ENCODE results near the gene EDAR.

The EDAR gene

DNA sequence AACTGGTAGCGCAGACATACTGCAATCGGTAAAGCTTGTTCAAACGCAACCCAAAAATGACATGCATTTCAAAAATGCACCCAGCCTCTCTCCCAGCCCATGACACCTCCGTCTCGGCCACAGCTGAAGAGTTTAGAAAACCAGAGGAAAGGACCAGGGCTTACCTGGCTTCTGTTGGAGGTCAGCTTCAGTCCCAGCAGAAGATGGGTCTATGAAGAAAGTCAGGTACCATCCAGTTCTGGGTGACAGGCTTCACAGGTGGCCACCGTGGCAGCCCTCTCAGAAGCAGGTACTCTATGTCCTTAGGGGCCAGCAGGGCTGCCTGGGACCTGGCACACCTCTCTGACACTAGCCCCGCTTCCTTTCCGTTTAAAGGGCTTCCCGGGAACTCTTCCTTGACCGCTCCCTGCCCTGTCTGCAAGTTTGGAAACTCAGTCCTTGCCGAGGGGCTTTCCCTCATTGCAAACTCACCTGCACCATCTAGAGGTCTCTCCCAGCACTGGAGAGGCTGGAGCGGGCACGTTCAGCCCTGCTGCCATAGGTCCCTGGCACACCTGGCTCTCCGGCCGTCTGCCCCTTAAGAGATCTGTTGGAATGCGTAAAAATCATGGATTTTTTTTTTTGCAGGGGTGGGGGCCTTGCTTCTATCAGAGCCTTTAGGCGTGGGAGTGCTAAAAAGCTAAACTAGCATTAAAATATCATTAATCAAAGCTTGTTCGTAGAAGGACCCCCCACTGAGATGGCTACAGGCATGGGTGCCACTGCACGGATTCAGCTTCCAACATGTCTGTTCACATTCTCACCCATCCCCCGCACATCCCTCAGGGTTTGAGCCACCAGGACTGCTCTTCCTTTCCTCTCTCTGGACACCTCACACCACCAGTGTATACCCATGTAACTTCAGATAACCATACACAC is at the start of gene EDAR:
EDAR (minus strand) TSS at position 425 of the 918 bp plus-strand sequence. CDS start 58,206 bp downstream, outside the sequence.
- peak; percentile 43 for DNase-seq

DNA sequence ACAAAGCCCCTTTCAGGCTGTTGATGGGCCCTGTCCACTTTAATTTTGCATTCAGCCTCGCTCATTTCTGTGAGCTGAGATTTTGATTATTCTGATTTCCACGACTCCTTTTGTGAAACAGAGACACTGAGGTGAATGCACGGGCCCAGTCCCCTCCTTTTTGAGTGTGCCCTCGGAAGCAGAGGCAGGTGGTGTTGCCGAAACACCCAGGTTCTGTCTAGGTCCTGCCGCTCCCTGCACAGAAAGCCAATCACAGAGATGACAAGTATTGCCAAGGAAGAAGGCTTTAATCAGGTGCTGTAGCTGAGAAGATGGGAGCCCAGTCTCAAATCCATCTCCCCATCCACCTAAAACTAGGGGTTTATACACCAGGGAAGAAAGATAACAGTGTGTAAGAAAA is 44.2 kb upstream of the EDAR start:
- no peak for DNase-seq

DNA sequence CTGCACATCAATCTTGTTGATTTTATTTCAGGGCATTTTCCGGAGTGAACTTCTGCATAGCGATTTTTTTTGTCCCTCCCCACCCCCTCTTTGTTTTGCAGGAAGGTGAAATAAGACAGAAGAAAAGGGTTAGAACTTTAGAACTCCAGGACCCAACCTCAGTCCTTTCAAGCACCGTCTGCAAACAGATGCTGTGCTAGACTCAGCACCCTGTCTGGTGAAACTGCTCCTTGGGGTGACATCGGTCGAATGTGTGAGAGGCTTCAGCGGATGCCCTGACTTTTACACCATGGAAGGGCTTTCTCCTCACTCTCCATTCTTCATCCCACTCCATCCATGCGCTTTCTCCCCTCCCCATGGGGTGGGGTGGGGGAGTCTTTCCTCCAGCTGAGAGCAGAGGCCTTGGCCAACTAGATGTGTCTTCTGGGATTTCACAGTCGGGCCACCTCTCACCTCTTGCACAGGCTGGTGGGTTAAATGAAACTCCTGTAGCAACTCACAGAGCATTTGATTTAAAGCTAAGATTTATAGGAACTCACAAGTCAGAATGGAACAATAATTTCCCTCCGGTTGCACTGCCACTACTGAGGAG is 43.3 kb upstream of the EDAR start:
- DNase-seq, result no peak

DNA sequence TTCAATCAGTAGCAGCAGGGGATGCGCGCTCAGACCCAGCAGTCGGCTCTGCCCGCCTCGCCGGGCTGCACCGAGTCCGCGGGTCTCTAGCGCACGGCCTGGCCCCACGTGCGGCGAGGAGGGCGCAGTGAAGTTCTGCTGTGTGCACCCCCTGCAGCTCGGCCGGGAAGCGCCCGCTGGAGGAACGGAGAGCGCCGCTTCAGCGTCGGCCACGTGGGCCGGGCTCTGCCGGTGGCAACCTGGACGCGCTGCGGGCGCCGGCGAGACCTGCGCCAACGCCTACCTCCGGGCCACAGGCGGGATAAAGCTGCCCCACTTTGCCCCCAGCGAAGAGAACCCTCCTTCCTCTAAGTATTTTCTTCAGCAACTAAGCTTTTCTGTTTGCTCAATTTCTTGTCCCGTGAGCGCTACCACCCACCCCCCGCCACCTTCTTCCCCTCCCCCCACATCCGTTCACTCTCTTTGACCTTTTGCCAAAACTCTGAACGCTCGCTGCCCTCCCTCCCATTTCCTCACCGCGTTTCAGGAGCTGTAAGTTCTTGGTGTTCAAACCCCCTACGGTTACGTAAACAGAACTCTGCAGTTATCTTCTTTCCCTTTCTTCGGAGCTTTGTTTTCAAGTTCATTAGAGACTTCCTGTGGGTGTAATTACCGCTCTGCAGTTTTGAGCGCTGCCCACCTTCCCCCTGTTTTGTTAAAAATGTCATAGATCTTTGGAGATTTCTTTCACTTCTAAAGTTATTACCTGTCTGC is 42.6 kb upstream of the EDAR start:
- peak; percentile 55 for DNase-seq

DNA sequence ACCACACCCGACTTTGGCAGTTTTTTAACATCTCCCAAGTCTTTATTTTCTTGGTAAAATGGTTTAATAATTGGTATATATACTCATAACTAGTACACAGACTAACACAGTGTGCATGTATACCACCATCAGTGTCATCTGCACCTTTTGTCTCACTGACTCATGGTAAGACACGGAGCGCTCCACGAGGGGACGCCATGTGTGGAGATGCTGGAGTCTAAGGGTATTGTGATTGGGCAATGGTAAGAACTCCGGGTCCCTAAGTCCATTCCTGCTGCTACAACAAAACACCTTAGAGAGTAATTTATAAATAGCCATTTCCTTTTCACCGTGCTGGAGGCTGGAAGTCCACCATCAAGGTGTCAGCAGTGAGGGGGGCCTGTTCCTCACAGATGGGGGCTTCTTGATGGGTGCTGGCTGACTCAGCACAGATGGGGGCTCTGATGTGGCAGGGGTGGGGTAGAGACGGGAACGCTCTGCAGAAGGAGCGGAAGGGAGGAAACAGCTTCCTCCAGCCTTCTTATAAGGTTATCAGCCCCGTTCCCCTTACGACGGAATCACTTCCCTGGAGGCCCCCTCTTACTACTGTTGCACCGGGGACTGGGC is 42.0 kb upstream of the EDAR start:
- DNase-seq, result peak; percentile 43

DNA sequence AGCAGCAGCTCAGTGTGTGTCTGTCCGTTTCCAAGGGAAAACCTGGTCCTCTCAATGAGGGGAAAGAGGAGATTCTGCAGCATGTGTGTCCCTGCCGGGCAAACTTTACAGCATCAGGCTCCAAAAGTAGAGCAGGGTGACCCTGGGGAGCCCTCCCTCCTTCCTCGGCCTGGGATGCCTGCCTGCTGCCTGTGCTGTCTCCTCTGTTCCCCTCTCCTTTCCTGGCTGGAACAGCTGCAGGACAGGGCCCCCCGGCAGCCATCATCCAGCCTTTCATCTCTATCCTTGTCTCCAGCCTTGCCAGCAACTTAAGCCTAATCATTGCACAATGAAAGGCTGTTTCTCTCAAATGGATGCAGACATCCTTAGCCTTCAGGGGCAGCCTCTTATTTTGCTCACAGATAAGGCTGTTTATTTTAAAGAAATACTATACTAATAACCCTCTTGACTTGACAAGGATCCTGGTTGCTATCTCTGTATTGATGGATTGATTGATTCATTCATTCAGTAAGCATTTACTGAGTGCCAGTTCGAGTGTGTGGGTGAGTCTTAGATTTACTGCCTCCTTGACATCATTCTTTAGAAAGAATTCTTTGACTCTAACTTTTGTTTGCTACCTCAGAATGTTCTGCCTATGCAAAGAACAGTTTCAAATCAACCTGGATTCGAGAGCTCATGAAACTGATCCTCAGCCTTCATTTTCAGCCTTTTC is 40.6 kb upstream of the EDAR start:
- no peak for DNase-seq

DNA sequence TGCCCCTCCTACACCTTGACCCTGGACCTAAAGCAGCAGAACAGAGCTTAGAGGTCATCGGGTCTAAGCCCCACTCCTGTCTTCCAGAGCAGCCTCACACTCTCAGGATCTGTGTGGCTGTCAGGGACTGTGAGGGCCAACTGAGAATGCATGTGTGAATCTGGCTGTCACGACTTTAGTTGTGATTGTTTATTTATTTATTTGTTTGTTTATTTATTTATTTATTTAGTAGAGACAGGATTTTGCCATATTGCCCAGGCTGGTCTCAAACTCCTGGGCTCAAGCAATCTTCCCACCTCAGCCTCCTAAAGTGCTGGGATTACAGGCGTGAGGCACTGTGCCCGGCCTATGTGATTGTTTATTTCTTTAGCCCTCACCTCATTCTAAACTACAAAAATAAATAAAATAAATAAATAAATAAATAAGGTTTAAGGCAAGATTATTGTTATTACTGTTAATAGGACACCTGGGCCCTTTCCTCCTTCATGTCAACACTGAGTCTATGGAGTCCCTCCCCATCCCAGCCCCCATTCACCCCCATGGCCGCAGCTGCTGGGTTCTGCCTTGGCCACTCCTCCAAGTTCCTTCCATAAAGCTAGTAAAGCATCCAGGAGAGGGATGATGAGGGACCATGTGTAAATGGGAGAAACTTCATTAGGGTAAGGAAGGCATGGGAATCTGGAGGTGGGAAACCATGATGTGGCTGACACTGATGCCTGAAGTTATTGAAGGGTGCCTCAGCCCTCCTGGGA is 39.9 kb upstream of the EDAR start:
- DNase-seq, result no peak

DNA sequence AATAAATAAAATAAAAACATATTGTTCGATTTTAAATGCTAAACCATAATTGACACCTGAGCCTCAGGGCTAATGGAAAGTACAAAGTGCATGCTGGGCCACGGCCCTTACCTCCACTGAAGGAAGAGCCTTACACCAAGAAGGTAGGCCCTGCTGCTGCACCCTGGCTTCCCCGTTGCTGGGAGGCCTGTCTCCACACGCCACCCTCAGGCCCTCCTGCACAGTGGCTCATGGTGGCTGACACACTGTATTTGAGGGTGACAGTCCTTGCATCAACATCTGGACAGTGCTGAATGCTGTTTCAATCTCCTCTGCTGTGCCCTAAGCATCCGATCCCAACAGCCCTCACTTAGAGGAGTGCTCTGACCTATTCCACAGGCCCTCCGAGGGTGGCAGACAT is 39.3 kb upstream of the EDAR start:
- no peak for DNase-seq

DNA sequence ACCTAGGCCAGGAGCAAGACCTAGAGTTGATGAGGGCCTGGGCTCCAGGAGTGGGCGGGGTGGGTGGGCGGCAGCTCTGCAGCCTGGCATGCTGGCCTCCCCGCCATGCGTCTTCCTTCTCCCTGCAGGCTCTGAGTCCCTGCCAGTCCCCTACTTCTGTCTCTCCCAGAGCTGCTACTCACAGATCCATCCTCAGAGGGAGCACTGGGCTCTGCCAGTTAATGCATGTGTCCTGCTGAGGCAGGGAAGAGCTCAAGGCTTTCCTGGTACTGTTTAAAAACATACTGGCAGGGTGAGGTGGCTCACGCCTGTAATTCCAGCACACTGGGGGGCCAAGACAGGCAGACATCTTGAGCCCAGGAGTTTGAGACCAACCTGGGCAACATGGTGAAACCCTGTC is 38.7 kb upstream of the EDAR start:
- no peak for DNase-seq

DNA sequence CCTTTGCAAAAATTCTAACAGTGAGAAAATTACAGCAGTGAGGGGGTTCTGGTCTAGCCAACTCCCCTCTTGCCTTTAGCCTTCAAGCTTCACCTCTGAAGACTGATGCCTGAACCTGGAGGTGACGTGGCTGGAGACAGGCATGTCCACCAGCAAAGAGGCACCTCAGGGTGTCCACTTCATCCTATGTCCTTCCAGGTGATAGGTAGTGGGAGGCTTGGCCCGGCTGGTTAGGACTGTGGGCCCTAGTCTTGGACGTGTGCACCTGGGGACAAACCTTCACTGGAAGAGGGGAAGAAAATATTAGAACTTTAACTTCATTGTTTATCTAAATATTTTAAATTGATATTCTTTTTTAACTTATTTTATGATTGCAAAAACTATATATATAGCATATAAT is 35.5 kb upstream of the EDAR start:
- no peak for DNase-seq

DNA sequence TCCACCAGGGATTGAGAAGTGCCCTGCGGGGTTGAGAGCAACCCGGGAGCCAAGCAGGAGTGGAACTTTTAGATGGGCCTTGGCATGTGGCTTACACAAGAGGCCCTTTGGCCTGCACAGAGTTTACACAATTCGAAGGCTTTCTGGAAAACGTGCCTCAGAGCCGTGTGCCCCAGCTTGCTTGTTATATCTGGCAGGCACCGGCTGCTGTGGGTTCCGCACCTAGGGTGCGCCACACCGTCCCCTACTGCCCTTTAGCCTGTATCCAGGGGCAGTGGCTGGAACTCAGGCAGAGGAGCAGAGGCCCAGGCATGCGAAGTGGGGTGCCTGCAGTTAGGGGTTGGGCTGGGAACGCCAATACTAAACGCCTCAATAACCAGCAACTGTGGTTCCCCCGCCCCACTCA is 32.9 kb upstream of the EDAR start:
- DNase-seq, result no peak

DNA sequence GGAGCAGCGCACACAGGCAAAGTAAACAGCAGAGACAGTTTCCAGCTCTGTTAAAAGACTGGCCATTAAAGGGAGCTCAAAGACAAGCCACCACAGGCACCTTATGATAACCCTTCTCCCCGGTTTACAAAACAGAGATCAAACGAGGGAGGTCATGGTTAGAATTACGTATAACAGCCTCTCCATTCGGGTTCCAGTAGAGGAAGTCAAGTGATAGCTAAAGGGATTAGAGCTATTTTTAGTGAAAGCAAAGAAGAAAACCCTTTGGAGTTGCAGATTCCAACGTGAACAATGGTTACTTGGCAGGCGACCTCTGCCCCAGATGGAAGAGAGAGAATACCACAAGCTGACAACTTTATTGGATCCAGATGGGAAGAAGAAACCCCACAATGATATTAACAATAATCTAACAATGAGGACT is 31.2 kb upstream of the EDAR start:
- DNase-seq, result no peak

DNA sequence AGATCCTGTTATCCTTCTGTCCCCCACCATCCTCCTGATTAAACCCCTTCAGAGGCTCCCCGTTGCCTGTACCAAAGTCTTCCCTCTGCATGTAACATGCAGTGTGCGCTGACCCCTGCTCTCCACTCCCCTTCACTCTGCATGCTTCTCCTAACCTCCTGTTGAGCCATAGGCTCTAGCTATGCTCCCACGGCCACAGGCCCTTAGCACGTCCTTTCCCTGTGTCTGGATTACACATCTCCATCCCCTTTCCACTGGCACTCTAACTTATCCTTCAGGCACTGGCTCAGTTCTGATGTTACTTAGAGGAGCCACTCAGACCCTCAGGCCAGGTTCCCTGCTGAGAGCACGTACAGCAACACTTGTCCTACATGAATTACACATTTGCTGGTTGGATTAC is 29.4 kb upstream of the EDAR start:
- no peak for DNase-seq

DNA sequence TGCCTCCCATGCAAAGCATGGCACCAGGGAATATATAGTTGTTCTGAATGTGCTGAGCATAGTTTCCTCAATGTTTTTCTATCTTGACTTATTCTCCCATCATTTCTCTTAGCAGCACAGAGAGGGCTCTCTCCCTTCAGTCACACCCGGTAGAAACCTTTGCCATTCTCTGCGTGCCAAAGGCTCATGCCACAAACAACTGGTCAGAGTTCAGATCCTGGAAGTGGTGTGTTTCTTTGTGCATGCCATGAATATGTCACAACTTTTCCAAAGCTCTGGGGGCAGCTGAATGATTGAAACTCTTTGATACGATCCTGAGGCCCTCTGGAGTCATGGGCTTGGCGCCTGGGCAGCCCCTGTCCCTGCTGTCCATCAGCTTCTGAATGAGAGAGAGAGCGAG is 28.0 kb upstream of the EDAR start:
- no peak for DNase-seq

DNA sequence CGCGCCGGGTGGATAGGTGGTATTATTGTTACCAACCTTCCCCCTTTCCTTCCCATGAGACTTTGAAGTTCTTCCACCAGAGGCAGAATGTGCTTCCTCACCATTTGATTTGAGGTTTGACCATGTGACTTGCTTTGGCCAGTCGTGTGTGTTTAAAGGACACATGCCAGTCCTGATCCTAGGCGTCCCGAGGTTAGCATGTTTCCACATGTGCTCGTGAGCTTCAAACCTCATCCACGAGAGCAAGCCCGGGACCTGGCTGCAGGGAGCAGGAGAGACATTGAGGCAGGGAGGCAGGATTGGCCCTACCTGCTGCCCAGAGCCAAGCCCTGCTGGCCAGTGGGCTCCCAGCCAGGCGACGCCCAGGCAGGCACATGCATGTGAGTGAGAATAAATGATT is 27.4 kb upstream of the EDAR start:
- no peak for DNase-seq

DNA sequence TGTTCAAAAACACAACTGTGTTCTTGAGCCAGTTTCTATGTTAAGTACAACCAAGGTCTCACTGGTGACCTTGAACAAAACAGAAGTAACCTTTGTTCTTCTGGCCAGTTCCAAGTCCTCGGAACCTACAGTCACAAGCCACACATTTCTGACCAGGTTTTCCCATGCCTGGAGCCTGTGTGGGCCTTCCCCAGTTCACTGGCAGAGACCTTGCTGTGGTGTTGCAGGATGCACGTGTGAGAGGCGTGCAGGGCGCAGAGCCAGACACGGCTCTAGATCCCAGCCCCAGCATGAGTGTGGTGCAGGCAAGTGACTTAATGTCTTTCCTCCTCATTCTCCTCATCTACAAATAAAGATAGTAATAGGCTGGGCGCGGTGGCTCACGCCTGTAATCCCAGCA is 25.5 kb upstream of the EDAR start:
- DNase-seq, result no peak

DNA sequence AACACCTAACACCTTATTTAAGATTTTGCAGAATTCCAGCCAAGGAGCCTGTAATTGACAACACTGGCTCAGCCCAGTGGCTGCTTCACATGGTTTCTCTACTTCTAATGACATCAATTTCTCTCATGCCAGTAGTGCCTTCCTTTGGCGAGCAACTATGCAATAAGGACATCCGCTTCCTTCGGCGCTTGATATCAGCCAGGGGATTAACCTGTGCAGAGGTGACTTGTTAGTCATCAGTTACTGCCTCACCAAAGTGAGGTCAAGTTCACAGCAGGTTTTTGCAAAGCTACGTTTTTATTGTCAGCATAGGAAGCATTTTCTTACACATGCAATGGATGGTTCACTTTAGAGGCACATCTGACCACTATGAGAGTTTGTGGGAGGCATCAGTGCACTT is 24.0 kb upstream of the EDAR start:
- DNase-seq, result no peak

DNA sequence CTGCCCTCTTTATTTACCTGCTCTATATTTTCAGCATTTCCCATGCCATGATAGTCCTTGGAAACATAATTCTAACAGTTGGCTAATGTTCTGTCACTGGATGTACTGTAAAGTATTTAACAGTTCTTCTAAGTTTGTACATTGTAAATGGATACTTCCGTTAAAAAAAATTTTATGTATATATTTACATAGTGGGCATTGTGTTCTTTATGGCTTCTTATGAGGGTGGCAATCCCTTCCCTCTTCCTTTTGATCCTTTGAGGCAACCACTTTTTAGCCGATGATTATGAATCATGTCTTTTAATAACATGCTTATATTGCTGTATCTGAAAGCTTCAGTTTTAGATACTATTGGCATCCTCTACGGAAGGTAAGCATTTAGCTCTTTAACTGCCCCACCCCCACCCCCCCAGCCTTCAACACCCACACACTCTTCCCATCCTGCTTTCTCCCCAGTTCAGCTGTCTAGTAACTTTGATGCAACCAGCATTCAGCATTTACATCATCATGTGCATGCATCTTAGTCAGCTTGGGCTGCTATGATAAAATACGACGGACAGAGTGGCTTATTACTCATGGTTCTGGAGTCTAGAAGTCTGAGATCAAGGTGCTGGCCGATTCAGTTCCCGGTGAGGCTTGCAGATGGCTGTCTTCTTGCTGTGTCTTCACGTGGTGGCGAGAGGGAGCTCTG is 21.0 kb upstream of the EDAR start:
- DNase-seq, result peak; percentile 13

DNA sequence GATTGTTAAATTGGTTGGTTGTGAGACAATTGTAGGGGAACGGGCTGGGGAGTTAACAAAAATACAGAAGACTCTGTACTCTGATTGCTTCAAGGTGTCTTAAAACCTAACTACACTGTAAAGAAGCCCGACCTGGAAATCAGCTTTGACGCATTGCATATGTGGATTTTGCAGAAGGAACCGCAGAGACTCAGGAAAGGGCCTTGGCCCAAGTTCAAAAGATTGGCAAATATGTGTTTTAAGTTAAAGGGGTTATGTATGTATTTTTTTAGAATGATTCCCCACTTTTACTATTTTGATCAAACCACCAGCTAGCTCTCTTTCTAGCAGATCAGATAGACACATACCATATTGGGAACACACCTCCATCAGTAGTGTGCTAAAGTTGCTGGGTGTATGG is 18.0 kb upstream of the EDAR start:
- no peak for DNase-seq

DNA sequence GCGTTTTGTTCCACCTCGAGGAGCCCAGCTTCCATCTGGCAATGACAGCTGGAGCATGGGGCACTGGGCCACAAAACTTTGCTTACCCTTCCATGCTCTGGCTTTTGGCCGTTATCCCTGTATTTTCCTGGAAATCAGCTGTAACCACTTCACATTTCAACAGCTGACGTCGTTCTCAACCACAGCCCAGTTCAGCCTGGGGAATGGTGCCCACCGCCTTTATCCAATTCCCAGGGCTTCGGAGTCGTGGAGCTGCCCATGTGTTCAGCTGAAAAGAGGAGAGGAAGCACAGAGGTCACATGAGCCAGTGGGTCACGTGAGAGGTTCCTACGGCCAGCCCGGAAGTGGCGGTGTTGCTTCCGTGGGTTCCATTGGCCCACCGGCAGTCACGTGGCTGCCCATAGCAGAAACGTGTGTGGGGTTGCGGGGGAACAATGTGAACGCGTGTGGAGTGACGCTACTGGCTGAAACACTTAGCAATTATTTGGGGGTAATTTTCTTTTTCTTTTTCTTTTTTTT is 16.7 kb upstream of the EDAR start:
- DNase-seq, result no peak

DNA sequence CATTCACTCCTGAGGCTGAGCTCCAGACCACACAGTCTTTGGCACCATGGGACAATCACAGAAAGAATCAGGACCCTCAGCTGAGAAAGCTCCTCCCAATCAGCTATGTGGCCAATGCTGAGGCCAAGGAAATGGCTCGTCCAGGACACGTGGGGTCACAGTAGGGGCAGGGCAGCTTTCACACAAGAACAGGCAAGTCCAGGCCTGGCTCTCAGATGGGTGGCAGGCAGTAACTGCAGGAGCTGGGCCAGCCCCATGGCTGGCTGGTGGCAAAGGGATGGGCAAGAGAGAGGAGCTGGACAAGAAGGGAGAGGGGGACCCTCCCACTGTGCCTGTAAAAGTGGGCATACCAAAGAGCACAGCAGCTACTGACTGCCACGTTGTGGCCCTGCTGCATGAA is 12.2 kb upstream of the EDAR start:
- no peak for DNase-seq

Data from stimulated activated CD4-positive, alpha-beta T cell treated with anti-CD3 and anti-CD28 coated beads, Interleukin-1b, Interleukin-23, amount 100 ng/mL, for 48 hours (primary cell).